Measurements from ENCODE around the gene LRRC7. TPM values are rescaled to one million over a fixed set of nuclear protein-coding genes. Genes with fewer than 3 reads are reported as not detected.

Gene LRRC7
- under 1 TPM in 2 of 4 donors, not detected in 2; 0.12 to 0.32 TPM for total RNA-seq

DNA sequence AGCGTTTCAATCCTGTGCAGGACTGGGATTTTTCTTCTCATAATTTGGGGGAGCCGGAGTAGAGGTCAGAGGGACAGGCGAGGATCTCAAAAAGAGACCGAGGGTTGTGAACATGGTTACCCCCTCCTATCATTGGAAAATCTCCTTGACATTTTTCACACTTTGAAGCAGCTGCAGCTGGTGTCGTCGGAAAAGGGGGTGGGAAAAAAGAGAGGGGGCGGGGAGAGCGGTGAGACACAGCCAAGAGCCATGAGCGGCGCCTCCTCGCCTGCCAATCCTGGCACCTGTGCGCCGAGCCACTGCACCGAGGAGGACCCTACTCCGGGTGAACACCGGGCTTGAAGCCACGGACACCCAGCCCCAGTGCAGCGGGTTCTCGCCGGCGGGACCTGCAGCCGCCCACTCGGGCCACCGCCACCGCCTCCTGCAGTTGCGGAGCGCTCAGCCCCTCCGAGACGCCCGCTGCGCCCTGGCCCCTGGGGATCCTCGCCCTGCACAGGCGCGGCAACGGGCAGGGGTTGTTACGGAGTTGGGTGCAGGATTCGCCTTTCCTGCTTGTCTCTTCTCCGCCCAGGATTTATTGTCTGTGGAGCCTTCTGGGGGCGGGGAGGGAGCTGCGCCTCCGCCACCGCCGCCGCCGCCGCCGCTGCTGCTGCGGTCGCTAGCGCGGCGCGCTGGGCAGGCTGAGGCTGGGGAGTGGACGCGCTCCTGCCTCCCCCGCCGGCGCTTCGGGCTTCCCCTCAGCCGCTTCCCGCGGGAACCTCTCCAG is at the start of gene LRRC7:
TSS of gene LRRC7 (plus strand) at position 271 of the 769 bp plus-strand sequence. CDS start 718 bp downstream, outside the sequence.
- no peak for DNase-seq (ENCODE audit: low spot score)

DNA sequence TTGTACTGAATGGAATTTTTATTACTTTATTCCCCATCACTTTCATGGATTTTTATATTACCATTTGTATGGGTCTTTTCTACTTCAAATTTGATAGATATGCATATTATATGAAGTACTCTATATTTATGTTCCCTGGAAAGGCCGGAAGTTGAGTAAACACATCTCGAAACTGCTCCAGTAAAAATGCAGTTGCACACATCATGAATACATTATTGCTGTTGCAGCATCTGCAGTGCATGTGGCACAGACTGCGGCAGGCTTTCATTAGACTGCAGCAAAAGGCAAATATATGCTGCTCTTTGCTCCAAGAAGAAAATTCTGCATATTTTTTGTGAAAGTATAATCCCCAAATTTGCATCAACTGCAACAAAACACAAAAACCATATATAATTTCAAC is 48.7 kb upstream of the LRRC7 start:
- no peak for DNase-seq (ENCODE audit: low spot score)
- ATAC-seq (ENCODE audit: low FRiP score) = no peak
- TF ChIP-seq, protein P1, sequence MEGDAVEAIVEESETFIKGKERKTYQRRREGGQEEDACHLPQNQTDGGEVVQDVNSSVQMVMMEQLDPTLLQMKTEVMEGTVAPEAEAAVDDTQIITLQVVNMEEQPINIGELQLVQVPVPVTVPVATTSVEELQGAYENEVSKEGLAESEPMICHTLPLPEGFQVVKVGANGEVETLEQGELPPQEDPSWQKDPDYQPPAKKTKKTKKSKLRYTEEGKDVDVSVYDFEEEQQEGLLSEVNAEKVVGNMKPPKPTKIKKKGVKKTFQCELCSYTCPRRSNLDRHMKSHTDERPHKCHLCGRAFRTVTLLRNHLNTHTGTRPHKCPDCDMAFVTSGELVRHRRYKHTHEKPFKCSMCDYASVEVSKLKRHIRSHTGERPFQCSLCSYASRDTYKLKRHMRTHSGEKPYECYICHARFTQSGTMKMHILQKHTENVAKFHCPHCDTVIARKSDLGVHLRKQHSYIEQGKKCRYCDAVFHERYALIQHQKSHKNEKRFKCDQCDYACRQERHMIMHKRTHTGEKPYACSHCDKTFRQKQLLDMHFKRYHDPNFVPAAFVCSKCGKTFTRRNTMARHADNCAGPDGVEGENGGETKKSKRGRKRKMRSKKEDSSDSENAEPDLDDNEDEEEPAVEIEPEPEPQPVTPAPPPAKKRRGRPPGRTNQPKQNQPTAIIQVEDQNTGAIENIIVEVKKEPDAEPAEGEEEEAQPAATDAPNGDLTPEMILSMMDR (IDR thresholded peaks at IDR 0.05) = no peak

More for the DNA sequence above, at the start of gene LRRC7:
- TF ChIP-seq, protein P1 (IDR thresholded peaks at IDR 0.05) = no peak
- ATAC-seq (ENCODE audit: low FRiP score) = peak; percentile 33

DNA sequence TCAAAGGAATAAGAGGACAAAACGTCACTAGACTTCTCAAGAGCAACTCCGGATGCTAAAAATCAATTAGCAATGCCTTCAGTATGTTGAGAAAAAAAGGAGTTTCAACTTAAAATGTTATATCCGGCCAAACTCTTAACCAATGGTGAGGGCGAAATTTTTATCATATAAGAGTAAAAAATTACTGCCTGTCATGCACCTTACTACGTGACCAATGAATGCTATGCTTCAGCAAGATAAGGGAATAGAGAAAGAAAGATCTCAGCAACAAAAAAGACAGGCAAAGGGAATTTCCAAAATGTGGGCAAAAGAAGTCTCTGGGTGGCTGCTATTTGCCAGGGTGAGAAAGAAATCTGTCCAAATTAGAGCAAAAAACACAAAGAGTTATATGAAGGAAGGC is 47.4 kb upstream of the LRRC7 start:
- no peak for ATAC-seq (ENCODE audit: low FRiP score)
- DNase-seq (ENCODE audit: low spot score) = no peak
- TF ChIP-seq, protein P1 (IDR thresholded peaks at IDR 0.05) = no peak

DNA sequence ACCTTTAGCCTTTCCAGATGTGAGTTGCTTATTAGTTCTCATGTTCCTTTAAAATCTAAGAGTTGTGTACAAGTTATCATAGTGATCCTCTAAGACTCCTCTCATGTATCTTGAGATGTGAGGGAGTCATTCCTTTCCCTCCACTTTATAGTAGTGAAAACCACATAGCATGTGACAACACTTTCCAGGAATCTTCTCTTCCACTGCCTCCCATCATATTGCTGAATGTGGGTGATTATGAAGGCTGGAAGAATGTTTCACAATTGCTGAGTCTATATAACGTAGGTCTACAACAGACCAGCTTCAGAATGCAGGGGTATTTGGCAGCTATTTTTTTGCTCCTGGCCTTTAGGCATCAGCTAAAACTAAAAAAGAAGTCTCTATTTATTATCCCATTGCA is 44.7 kb upstream of the LRRC7 start:
- no peak for ATAC-seq (ENCODE audit: low FRiP score)
- no peak for DNase-seq (ENCODE audit: low spot score)
- TF ChIP-seq, protein P1 (IDR thresholded peaks at IDR 0.05) = no peak

DNA sequence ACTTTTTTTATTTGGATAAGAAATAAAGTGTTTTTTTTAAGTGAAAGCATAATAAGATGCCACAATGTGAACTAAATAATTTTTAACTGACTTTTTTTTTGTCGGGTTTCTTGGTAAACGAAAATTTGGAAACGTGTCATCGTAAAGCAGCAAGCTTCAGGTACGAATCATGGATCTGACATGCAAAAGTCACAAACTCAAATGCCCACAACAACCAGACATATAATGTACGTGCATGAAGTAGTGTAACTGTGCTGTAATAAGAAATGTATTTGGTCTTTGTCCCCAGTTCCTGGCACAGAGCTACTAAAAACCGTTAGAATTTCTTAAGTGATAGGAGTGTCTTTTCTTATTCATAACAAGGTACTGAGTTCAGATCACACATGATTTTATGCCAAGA is 44.3 kb upstream of the LRRC7 start:
- DNase-seq (ENCODE audit: low spot score) (no peak), ATAC-seq (ENCODE audit: low FRiP score) (no peak)
- TF ChIP-seq, protein P1 (IDR thresholded peaks at IDR 0.05) = no peak

DNA sequence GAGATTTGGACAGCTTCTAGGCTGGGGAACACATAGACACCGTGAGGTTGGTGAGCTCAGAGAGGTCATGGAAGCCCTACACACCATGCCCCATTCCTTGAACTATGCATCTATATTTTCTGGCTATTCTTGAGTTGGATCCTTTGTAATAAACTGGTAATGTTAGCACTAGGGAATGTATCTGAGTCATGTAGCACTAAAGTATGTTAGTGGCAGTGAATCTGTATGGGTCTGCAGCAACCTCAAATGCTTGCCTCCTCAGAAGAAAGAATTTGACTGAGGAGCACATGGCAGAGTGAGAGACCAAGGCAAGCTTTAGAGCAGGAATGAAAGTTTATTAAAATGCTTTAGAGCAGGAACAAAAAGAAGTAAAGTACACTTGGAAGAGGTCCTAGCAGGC is 43.7 kb upstream of the LRRC7 start:
- TF ChIP-seq, protein P1 (IDR thresholded peaks at IDR 0.05) = no peak
- ATAC-seq (ENCODE audit: low FRiP score) = no peak
- DNase-seq (ENCODE audit: low spot score) = no peak

DNA sequence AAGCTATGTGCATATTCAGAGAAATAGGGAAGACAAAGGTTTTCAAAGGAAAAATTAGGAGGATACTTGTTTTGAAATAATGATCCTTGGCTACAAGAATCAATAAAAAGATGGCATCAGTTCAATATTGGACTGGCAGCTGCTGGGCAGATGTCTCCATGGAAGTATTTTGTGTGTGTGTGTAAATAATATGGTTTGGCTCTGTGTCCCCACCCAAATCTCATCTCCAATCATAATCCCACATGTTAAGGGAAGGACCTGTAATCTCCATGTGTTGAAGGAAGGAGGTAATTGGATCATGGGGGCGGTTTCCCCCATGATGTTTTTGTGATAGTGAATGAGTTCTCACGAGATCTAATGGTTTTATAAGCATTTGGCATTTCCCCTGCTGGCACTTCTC is 40.4 kb upstream of the LRRC7 start:
- TF ChIP-seq, protein P1 (IDR thresholded peaks at IDR 0.05) = no peak
- ATAC-seq (ENCODE audit: low FRiP score) (no peak), DNase-seq (ENCODE audit: low spot score) (no peak)

Data from omental fat pad (tissue), 4 donors.